ENCODE results near the gene EIF3A. TPM values are rescaled to one million over a fixed set of nuclear protein-coding genes. Genes with fewer than 3 reads are reported as not detected.

The EIF3A gene
- total and polyA plus RNA-seq, 2 of the 8 experiments (the other 6 are each of a cell fraction or from before 2014, with no cell fraction given), result 26.8 to 209 TPM

DNA sequence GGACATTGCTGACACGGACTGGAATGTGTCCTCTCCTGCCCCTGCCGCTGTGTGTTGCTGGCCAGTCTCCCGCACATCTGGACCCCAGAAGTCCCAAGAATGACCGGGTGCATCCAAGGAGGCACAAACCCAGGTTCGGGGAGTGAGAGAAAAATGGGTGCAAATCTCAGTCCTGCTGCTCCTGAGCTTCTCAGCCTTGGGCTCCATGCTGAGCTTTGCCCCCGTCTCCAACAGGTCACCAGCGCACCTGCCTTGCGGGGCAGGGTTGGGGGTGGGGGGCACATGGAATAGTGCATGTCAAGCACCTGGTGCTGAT is 57.1 kb downstream of the EIF3A start (continued):
- TF ChIP-seq, protein P1, sequence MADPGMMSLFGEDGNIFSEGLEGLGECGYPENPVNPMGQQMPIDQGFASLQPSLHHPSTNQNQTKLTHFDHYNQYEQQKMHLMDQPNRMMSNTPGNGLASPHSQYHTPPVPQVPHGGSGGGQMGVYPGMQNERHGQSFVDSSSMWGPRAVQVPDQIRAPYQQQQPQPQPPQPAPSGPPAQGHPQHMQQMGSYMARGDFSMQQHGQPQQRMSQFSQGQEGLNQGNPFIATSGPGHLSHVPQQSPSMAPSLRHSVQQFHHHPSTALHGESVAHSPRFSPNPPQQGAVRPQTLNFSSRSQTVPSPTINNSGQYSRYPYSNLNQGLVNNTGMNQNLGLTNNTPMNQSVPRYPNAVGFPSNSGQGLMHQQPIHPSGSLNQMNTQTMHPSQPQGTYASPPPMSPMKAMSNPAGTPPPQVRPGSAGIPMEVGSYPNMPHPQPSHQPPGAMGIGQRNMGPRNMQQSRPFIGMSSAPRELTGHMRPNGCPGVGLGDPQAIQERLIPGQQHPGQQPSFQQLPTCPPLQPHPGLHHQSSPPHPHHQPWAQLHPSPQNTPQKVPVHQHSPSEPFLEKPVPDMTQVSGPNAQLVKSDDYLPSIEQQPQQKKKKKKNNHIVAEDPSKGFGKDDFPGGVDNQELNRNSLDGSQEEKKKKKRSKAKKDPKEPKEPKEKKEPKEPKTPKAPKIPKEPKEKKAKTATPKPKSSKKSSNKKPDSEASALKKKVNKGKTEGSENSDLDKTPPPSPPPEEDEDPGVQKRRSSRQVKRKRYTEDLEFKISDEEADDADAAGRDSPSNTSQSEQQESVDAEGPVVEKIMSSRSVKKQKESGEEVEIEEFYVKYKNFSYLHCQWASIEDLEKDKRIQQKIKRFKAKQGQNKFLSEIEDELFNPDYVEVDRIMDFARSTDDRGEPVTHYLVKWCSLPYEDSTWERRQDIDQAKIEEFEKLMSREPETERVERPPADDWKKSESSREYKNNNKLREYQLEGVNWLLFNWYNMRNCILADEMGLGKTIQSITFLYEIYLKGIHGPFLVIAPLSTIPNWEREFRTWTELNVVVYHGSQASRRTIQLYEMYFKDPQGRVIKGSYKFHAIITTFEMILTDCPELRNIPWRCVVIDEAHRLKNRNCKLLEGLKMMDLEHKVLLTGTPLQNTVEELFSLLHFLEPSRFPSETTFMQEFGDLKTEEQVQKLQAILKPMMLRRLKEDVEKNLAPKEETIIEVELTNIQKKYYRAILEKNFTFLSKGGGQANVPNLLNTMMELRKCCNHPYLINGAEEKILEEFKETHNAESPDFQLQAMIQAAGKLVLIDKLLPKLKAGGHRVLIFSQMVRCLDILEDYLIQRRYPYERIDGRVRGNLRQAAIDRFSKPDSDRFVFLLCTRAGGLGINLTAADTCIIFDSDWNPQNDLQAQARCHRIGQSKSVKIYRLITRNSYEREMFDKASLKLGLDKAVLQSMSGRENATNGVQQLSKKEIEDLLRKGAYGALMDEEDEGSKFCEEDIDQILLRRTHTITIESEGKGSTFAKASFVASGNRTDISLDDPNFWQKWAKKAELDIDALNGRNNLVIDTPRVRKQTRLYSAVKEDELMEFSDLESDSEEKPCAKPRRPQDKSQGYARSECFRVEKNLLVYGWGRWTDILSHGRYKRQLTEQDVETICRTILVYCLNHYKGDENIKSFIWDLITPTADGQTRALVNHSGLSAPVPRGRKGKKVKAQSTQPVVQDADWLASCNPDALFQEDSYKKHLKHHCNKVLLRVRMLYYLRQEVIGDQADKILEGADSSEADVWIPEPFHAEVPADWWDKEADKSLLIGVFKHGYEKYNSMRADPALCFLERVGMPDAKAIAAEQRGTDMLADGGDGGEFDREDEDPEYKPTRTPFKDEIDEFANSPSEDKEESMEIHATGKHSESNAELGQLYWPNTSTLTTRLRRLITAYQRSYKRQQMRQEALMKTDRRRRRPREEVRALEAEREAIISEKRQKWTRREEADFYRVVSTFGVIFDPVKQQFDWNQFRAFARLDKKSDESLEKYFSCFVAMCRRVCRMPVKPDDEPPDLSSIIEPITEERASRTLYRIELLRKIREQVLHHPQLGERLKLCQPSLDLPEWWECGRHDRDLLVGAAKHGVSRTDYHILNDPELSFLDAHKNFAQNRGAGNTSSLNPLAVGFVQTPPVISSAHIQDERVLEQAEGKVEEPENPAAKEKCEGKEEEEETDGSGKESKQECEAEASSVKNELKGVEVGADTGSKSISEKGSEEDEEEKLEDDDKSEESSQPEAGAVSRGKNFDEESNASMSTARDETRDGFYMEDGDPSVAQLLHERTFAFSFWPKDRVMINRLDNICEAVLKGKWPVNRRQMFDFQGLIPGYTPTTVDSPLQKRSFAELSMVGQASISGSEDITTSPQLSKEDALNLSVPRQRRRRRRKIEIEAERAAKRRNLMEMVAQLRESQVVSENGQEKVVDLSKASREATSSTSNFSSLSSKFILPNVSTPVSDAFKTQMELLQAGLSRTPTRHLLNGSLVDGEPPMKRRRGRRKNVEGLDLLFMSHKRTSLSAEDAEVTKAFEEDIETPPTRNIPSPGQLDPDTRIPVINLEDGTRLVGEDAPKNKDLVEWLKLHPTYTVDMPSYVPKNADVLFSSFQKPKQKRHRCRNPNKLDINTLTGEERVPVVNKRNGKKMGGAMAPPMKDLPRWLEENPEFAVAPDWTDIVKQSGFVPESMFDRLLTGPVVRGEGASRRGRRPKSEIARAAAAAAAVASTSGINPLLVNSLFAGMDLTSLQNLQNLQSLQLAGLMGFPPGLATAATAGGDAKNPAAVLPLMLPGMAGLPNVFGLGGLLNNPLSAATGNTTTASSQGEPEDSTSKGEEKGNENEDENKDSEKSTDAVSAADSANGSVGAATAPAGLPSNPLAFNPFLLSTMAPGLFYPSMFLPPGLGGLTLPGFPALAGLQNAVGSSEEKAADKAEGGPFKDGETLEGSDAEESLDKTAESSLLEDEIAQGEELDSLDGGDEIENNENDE (IDR thresholded peaks at IDR 0.05; ENCODE audit: insufficient replicate concordance, low read length), result no peak
- no peak for TF ChIP-seq TBP (IDR thresholded peaks at IDR 0.05; ENCODE audit: low read depth, low read length)
